Effector memory CD4-positive, alpha-beta T cell (primary cell): Measurements from ENCODE around the gene NEDD4L.
"Not testable (repeated sequence)": the region's sequence is repeated elsewhere in the genome, so short reads cannot be mapped to it uniquely, and the experiment has no call there.

Experiments used
- DNase-seq, 3 donors: peaks; one replicate each; pipeline ENCODE4 v3.0.0-alpha.2; 2020
- H3K27ac ChIP-seq: 2 replicates; pipeline ENCODE4 v1.7.0; 2013; ENCODE audit warnings: mild to moderate bottlenecking, low read length, moderate library complexity; ENCODE audit not compliant: insufficient read depth, poor library complexity, severe bottlenecking
- H3K27me3 ChIP-seq: replicated peaks from 2 replicates; pipeline ENCODE4 v1.7.0; 2013; ENCODE audit warnings: mild to moderate bottlenecking, low read length; ENCODE audit not compliant: insufficient read depth, control insufficient read depth, poor library complexity, severe bottlenecking
- H3K36me3 ChIP-seq: 2 replicates; pipeline ENCODE4 v1.7.0; 2013; ENCODE audit warnings: mild to moderate bottlenecking, low read length, moderate library complexity; ENCODE audit not compliant: control insufficient read depth, insufficient read depth
- H3K4me1 ChIP-seq: 2 replicates; pipeline ENCODE4 v1.7.0; 2013; ENCODE audit warnings: low read length, mild to moderate bottlenecking; ENCODE audit not compliant: control insufficient read depth, insufficient read depth, poor library complexity, severe bottlenecking
- H3K4me3 ChIP-seq: 2 replicates; pipeline ENCODE4 v1.7.0; 2013; ENCODE audit warnings: low read length, low read depth, mild to moderate bottlenecking; ENCODE audit not compliant: insufficient read depth, poor library complexity, severe bottlenecking
- H3K9me3 ChIP-seq: 2 replicates; pipeline ENCODE4 v1.7.0; 2013; ENCODE audit warnings: mild to moderate bottlenecking, low read length, moderate library complexity; ENCODE audit not compliant: control insufficient read depth

Gene NEDD4L

DNA sequence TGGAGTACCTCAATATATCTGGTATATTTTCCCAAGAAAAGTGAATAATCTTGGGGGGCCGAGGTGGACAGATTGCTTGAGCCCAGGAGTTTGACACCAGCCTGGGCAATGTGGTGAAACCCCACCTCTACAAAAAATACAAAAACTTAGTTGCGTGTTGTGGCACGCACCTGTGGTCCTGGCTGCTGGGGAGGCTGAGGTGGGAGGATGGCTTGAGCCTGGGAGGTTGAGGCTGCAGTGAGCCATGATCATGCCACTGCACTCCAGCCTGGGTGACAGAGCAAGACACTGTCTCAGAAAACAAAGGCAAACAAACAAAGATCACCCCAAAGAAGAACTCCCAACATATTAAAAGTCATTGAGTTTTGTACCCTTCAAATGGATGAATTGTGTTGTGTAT lies 6.9 kb downstream of the NEDD4L start:
- not testable (repeated sequence) for H3K27ac ChIP-seq, DNase-seq, H3K27me3 ChIP-seq, H3K36me3 ChIP-seq, H3K4me1 ChIP-seq, H3K9me3 ChIP-seq, H3K4me3 ChIP-seq

DNA sequence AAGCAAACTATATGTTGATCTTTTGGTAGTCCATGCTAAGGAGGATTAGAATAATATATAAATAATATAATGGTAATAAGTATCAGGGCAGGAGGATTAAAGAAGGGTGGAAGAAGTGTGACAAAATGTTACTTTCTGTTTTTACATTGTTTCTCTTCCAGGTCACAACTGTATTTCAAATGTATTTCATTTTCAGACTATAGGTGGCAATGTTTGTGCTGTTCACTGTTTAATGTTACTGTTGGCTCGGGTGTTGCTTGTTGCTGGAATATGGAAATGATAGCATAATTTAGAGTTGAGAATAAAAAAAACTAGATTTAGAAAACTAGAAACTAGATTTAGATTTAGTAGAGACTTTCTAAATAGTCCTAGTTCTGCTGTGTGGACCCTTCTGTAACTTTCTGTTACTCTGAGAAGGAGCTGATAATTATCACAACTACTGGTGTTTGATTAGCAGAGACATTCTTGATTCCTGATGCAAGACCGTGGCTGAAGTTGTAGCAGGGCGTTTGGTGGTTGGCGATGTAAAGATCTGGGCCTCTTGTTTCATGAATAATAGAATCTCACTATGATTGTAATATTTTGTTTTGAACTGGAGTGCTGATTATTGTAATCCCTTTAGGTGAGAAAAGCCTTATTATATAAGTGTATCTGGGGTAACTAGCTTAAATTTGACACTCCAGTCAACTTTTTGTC lies 7.9 kb downstream of the NEDD4L start:
- Histone ChIP-seq H3K4me3 (no peak overlapping the region), H3K36me3 (no peaks in the 10 kb centered on the region), H3K4me1 (no peaks in the 10 kb centered on the region), H3K27ac (no peak overlapping the region), H3K27me3 (no peaks in the 10 kb centered on the region), H3K9me3 (no peaks in the 10 kb centered on the region)
- no peak for DNase-seq

DNA sequence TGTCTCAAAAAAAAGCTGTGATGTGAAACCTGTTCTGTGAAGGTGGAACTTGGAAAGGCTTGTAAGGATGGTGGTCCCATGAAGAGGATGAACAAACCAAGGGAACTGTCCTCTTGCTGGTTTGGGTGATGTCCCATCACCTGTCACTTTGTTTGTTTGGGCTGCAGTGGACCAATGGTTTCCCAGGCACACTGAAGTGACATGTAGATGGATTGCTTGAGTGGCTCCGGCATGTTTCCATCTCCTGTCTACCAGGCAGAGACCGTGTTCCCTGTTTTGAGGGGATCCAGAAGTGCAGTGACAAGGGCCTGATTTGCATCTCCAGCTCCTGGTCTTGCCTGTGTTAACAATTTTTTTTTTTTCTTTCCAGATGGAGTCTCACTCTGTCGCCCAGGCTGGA lies 8.9 kb downstream of the NEDD4L start:
- DNase-seq, result no peak
- no peaks in the 10 kb centered on the region for H3K4me1 ChIP-seq
- no peaks in the 10 kb centered on the region for H3K36me3 ChIP-seq

DNA sequence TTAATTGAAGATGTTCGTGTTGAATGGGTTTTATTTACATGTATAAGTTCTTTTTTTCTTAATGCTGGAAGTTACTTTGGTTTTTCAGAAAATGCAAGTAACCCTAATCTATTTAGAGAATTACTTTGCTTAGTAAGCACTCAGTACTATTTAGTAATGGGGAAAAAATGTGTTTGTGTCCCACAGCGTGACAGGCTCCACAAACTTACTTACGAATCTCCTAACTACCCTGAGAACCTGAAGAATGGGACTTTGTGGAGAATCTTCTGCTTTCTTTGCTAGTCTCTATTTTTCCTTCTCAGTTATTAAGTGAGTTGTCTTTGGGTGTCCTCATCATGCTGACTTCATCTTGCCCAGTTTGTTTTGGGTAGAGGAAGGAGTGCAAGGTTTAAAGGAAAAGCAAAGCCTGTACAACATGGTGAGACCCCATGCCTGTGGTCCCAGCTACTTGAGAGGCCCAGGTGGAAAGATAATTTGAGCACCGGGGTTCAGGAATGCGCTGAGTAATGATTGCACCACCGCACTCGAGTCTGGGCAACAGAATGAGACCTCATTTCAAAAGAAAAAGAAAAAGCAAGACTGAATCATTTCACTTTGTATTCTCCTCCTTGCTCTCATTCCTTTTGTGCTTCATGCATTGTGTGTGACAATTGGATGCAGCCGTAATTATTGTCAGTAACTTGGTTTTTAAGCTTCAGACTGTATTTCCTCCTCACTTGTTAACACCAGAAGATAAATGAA lies 10.2 kb downstream of the NEDD4L start:
- H3K4me1 ChIP-seq, result no peaks in the 10 kb centered on the region
- DNase-seq, result no peak
- H3K27ac ChIP-seq, result no peak overlapping the region
- H3K9me3 ChIP-seq, result no peaks in the 10 kb centered on the region
- H3K36me3 ChIP-seq, result no peaks in the 10 kb centered on the region
- H3K27me3 ChIP-seq, result no peaks in the 10 kb centered on the region
- no peak overlapping the region for H3K4me3 ChIP-seq

More for the DNA sequence above, 8.9 kb downstream of the NEDD4L start:
- Histone ChIP-seq H3K27me3 (no peaks in the 10 kb centered on the region), H3K27ac (no peak overlapping the region), H3K9me3 (no peaks in the 10 kb centered on the region), H3K4me3 (no peak overlapping the region)

DNA sequence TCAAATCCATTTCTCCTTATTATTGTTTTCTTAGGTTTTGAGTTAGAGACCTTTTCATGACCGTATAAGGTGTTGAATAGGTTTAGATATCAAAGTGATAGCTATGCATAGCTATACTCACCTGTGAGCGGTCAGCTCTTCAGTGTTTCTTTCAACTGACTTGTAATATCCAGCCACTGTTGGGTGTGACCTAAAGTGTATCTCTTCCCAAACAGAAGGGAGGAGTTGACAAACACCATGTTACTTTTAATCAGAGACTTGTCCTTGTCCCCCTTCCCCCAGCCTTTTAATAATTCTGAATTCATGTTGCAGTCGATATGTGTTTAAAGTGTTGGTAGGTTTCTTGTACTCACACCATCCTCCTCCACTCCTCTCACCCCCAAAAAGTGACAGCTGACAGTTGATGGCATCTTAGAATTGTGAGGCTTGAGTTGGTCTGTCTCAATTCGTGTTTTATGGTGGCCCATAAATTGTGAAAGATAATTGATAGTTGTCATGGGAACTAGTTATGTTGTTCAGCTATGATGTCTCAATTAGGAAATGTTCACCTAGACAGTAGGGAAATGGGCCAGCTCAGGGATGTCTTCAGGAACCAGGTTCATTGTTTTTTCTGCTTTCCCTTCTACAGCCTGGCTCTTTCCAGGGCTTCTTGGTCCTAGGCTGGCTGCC lies 12.0 kb downstream of the NEDD4L start:
- Histone ChIP-seq H3K4me3 (no peak overlapping the region), H3K9me3 (no peaks in the 10 kb centered on the region), H3K27me3 (no peaks in the 10 kb centered on the region), H3K36me3 (no peaks in the 10 kb centered on the region), H3K4me1 (no peaks in the 10 kb centered on the region), H3K27ac (no peak overlapping the region)
- DNase-seq, result no peak

DNA sequence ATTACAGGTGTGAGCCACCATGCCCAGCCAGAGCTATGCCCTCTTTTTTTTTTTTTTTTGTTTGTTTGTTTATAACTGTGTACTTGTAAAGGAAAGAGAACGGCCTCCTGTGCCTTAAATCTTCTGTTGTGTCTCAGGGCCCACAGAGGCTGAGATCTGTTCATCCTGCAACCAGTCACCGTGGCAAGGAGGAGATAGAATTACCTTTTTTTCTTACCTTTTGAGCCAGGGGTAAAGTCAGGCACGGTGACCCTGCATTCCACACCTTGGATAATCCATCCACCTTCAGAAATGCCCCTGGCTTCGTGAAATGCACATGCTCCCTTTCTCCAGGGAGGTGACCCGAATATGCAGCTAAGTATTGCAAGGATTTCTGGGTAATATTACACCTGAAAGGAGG lies 12.8 kb downstream of the NEDD4L start:
- Histone ChIP-seq H3K9me3 (no peaks in the 10 kb centered on the region), H3K4me1 (no peaks in the 10 kb centered on the region), H3K36me3 (no peaks in the 10 kb centered on the region), H3K27ac (no peak overlapping the region), H3K4me3 (no peak overlapping the region), H3K27me3 (no peaks in the 10 kb centered on the region)
- DNase-seq, result no peak

DNA sequence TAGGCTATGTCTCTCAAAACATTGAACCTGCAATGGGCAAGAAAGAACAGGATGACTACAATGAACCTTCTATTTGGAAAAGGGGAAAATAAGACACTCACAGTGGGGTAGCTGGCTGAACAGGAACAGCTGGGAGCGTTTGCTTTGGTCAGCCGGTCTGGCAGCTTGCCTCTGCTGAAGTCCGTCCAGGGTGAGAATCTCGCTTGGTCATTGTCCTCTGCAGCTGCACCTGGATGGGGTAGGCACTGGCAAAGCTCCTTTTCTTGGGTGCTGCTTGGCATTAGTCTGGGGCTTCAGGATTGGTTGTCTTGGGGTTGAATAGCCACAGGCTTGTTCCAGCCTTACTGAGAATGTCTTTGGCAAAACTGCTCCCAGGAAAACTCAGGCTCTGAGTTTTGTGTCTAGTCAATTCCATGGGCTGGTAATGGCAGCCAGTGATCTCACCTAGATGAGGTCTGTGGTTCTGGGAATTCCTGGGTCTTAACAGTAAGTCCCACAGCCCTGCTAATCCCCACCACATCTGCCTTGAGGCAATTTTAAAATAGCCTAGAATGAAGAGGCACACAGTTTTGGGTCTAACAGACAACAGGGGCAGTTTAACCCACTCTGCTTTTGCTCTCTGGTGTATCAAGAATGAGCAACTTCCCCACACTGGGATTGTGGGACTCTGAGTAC lies 13.4 kb downstream of the NEDD4L start:
- Histone ChIP-seq H3K4me1 (no peaks in the 10 kb centered on the region), H3K36me3 (no peaks in the 10 kb centered on the region), H3K27me3 (no peaks in the 10 kb centered on the region), H3K4me3 (no peak overlapping the region), H3K27ac (no peak overlapping the region), H3K9me3 (no peaks in the 10 kb centered on the region)
- no peak for DNase-seq

DNA sequence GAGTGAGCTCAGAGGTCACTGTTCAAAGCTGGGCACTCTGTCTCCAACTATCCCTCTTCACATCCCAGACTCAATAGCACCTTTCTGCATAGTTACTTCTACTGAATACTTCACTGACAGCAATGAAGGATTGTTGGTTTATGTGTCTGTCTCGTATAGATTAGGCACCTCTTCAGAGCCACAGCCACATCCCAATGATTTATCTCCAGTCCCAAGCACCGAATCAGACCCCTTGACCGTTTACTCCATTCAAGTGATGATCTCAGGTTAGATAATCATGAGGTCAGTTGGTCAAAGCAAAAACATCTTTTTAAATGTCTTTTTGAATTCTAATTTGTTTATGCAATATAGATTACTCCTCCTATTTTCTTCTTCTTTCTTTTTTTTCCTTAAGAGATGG lies 14.7 kb downstream of the NEDD4L start:
- no peak for DNase-seq
- no peaks in the 10 kb centered on the region for H3K36me3 ChIP-seq
- H3K27me3 ChIP-seq, result no peaks in the 10 kb centered on the region
- no peaks in the 10 kb centered on the region for H3K9me3 ChIP-seq
- no peak overlapping the region for H3K27ac ChIP-seq
- no peaks in the 10 kb centered on the region for H3K4me1 ChIP-seq
- H3K4me3 ChIP-seq, result no peak overlapping the region

DNA sequence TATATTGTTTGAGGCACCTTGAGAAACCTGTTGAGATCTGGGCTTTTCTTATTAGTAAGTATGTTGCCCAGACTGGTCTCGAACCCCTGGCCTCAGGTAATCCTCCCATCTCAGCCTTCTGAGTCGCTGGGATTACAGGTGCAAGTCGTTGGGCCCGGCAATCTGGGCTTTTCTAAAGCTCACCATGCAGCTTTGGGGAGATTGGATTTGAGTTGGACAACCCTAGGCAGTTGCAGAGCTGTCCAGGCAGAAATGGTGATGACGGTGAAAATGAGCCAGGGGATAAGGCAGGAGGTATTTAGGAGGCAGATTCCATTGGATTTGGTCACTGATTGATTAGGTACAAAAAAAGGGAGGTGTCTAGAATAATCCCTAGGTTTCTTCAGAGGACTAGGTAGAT lies 16.2 kb downstream of the NEDD4L start:
- Histone ChIP-seq H3K27me3 (no peaks in the 10 kb centered on the region), H3K36me3 (no peaks in the 10 kb centered on the region), H3K4me1 (no peaks in the 10 kb centered on the region), H3K9me3 (no peaks in the 10 kb centered on the region), H3K4me3 (no peak overlapping the region), H3K27ac (no peak overlapping the region)
- no peak for DNase-seq

DNA sequence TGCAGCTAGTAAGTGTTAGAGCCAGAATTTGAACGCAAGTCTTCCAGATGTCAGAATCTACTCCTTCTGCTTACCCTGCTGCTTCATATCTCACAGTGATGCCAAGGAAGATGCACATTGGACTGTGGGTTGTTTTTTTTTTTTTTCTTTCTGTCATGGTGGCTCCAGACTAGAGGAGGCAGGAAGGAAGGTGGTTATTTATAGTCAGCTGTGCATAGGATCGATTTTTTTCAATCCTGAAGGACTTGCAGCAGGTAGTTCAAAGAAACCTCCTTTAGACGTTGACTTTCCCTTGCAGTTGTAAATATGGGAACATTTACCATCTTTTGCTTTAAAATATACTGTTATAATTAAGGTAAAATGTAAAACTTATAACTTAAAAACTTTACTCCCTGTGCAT lies 17.3 kb downstream of the NEDD4L start:
- H3K9me3 ChIP-seq, result no peaks in the 10 kb centered on the region
- no peaks in the 10 kb centered on the region for H3K4me1 ChIP-seq
- H3K27ac ChIP-seq, result no peak overlapping the region
- no peak overlapping the region for H3K4me3 ChIP-seq
- no peaks in the 10 kb centered on the region for H3K36me3 ChIP-seq
- no peaks in the 10 kb centered on the region for H3K27me3 ChIP-seq
- no peak for DNase-seq
